Measurements from ENCODE around the gene SPATA20. TPM values are rescaled to one million over a fixed set of nuclear protein-coding genes. Genes with fewer than 3 reads are reported as not detected.
A peak's percentile ranks its signal among the peaks of the same experiment; 100 is the strongest.

Gene SPATA20
- total and polyA plus RNA-seq, 2 of the 8 experiments (the other 6 are each of a cell fraction or from before 2014, with no cell fraction given) = 16.2 to 17.5 TPM

- TF ChIP-seq CBX8 (IDR thresholded peaks at IDR 0.05; ENCODE audit: borderline replicate concordance, low read depth, low read length) (no peak), TAF1 (IDR thresholded peaks at IDR 0.05; ENCODE audit: low read depth, low read length) (no peak), SIN3A (conservative IDR thresholded peaks at IDR 0.05 in 1 of 2, IDR thresholded peaks at IDR 0.05 in 1 of 2; ENCODE audit: low read depth in 1 of 2, low read length in 2 of 2) (0 out of 4 replicates have a peak, but pooled peaks of 1 of the 2 experiments have one; percentile 40), ATF2 (IDR thresholded peaks at IDR 0.05; ENCODE audit: low read length) (0 out of 2 replicates have a peak, but pooled peaks have one; percentile 53), RFX5 (IDR thresholded peaks at IDR 0.05; ENCODE audit: borderline replicate concordance, low read depth, low read length) (no peak), GABPA (IDR thresholded peaks at IDR 0.05; ENCODE audit: borderline replicate concordance, insufficient read depth, low read length) (no peak), PHF8 (conservative IDR thresholded peaks at IDR 0.05; ENCODE audit: low read depth, low read length) (peak; percentile 62), CBX5 (IDR thresholded peaks at IDR 0.05; ENCODE audit: low read depth, low read length) (no peak), POU5F1 (IDR thresholded peaks at IDR 0.05; ENCODE audit: low read depth, low read length) (no peak), SP2 (IDR thresholded peaks at IDR 0.05; ENCODE audit: low read length) (peak; percentile 51; the same call in 1 of the 2 replicates), KDM4A (IDR thresholded peaks at IDR 0.05; ENCODE audit: low read depth, low read length, severe bottlenecking) (peak; percentile 48), ASH2L (IDR thresholded peaks at IDR 0.05; ENCODE audit: low read length) (peak; percentile 51), TBP (IDR thresholded peaks at IDR 0.05; ENCODE audit: low read depth, low read length) (peak; percentile 27; the same call in 1 of the 2 replicates), SP4 (IDR thresholded peaks at IDR 0.05; ENCODE audit: low read length) (peak; percentile 86; the same call in 1 of the 2 replicates), KDM1A (IDR thresholded peaks at IDR 0.05; ENCODE audit: borderline replicate concordance, low read length) (peak; percentile 67; the same call in 1 of the 2 replicates), POLR2A (IDR thresholded peaks at IDR 0.05; ENCODE audit: control extremely low read depth in 1 of 2, low read depth in 2 of 2, low read length in 2 of 2) (peak in 1 of 2 experiments; percentile 48; a peak in 1 of 3 replicates), SP1 (IDR thresholded peaks at IDR 0.05; ENCODE audit: low read depth, low read length) (peak; percentile 85; the same call in 1 of the 2 replicates)
- TF ChIP-seq, protein P1, sequence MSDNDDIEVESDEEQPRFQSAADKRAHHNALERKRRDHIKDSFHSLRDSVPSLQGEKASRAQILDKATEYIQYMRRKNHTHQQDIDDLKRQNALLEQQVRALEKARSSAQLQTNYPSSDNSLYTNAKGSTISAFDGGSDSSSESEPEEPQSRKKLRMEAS (IDR thresholded peaks at IDR 0.05) = no peak
These were observed 13.3 kb downstream of the SPATA20 start, which contains the start of gene CACNA1G (continued) for GRCh38 chr17:50560185-50560824.
